Endothelial cell of umbilical vein (primary cell): ENCODE measurements around the gene MASP1. TPM values are rescaled to one million over a fixed set of nuclear protein-coding genes. Genes with fewer than 3 reads are reported as not detected.

Experiments used
- BruUV-seq: library from RNA; stranded (reverse); fragments of 400-500 nt; replicated peaks from 2 replicates; lab custom pipeline; 2021; lab: Mats Ljungman, UMichigan
- CTCF ChIA-PET: fragments of 300-600, 350-600 bp; sonication (Branson Sonifier 250); formaldehyde crosslinking; loops from one replicate; lab custom pipeline; 2021; ENCODE audit warnings: antibody characterized with exemption, inconsistent platforms; lab: Charles Lee
- POLR2A ChIA-PET: fragments of 300-600, 350-600 bp; sonication (Branson Sonifier 250); formaldehyde crosslinking; loops from one replicate; lab custom pipeline; 2021; ENCODE audit warnings: antibody characterized with exemption, inconsistent platforms; lab: Charles Lee
- DNase-seq: peaks from one replicate; pipeline ENCODE4 v3.0.0-alpha.2; 2011; ENCODE audit warnings: low read depth, low spot score
- FAIRE-seq: peaks from 2 replicates; lab custom pipeline; 2011; peaks lifted over from hg19 to GRCh38; lab: Jason Lieb, UNC
- H2AFZ ChIP-seq: 2 replicates; pipeline ENCODE4 v1.6.0; 2012; ENCODE audit warnings: low read depth, low read length, control low read depth, inconsistent platforms
- H3K27ac ChIP-seq: 2 replicates; pipeline ENCODE4 v1.5.1; 2011; ENCODE audit warnings: low read depth, mild to moderate bottlenecking, control low read depth, low read length, moderate library complexity; ENCODE audit not compliant: insufficient read depth
- H3K27me3 ChIP-seq, 2 experiments: 2 replicates each; pipeline versions ENCODE4 v1.6.0 to v1.6.1; 2011; ENCODE audit warnings: low read length in 2 of 2, mixed read lengths in 1 of 2; ENCODE audit not compliant: control insufficient read depth in 2 of 2, insufficient read depth in 2 of 2
- H3K36me3 ChIP-seq, 2 experiments: 2 replicates in 1 of 2; 3 replicates in 1 of 2; pipeline ENCODE4 v1.5.1; 2011; ENCODE audit warnings: low read length in 2 of 2, mild to moderate bottlenecking in 1 of 2, moderate library complexity in 1 of 2; ENCODE audit not compliant: control insufficient read depth in 2 of 2, insufficient read depth in 2 of 2; ENCODE audit errors: extremely low read depth in 1 of 2
- H3K4me1 ChIP-seq: 3 replicates; pipeline ENCODE4 v1.5.1; 2011; ENCODE audit warnings: mild to moderate bottlenecking, low read length; ENCODE audit not compliant: control insufficient read depth, insufficient read depth; ENCODE audit errors: extremely low read depth
- H3K4me2 ChIP-seq: 2 replicates; pipeline ENCODE4 v1.6.1; 2011; ENCODE audit warnings: low read length, control low read depth, mixed read lengths; ENCODE audit not compliant: insufficient read depth
- H3K4me3 ChIP-seq, 3 experiments: fragments of 200-600 bp in 1 of 3; sonication (generic), shearing (Covaris generic) in 1 of 3; replicated peaks in 1 of 3; 2 replicates each; pipeline ENCODE4 v1.5.1; 2011 to 2016; ENCODE audit warnings: control low read depth in 3 of 3, low read length in 3 of 3, mild to moderate bottlenecking in 2 of 3, inconsistent platforms in 1 of 3, low read depth in 1 of 3, moderate library complexity in 1 of 3; ENCODE audit not compliant: insufficient read depth in 1 of 3
- H3K79me2 ChIP-seq: 2 replicates; pipeline ENCODE4 v1.6.0; 2012; ENCODE audit warnings: low read length, inconsistent platforms; ENCODE audit not compliant: control insufficient read depth, insufficient read depth
- H3K9ac ChIP-seq: replicated peaks from 2 replicates; pipeline ENCODE3; 2011; ENCODE audit warnings: low read length, control low read depth; ENCODE audit not compliant: insufficient read depth; ENCODE audit errors: extremely low read depth
- H3K9me1 ChIP-seq: replicated peaks from 3 replicates; pipeline ENCODE4 v1.6.0; 2011; ENCODE audit warnings: mild to moderate bottlenecking, low read length; ENCODE audit not compliant: control insufficient read depth, insufficient read depth; ENCODE audit errors: extremely low read depth
- H3K9me3 ChIP-seq: replicated peaks from 2 replicates; pipeline ENCODE4 v1.5.1; 2012; ENCODE audit warnings: low read length, inconsistent platforms; ENCODE audit not compliant: control insufficient read depth, insufficient read depth
- H4K20me1 ChIP-seq: replicated peaks from 2 replicates; pipeline ENCODE3; 2011; ENCODE audit warnings: mild to moderate bottlenecking, low read length; ENCODE audit not compliant: control insufficient read depth, insufficient read depth; ENCODE audit errors: extremely low read depth
- CTCF ChIP-seq, 2 donors: IDR thresholded peaks; 1 replicate in 1 of 2; 2 replicates in 1 of 2; pipeline ENCODE4 v1.5.1; 2011; ENCODE audit warnings: low read length in 2 of 2, mild to moderate bottlenecking in 2 of 2, moderate library complexity in 2 of 2, control low read depth in 1 of 2, inconsistent platforms in 1 of 2, low read depth in 1 of 2; ENCODE audit not compliant: insufficient read depth in 1 of 2; ENCODE audit errors: extremely low read depth in 1 of 2
- EZH2 ChIP-seq: IDR thresholded peaks from 2 replicates; pipeline ENCODE4 v1.6.1; 2012; ENCODE audit warnings: borderline replicate concordance, low read depth, mild to moderate bottlenecking, moderate library complexity, low read length, inconsistent platforms; ENCODE audit not compliant: severe bottlenecking
- JUN ChIP-seq: IDR thresholded peaks from 2 replicates; pipeline ENCODE4 v1.6.1; 2011; ENCODE audit warnings: borderline replicate concordance, low read depth; ENCODE audit not compliant: insufficient read length, insufficient read depth
- MAX ChIP-seq: IDR thresholded peaks from 2 replicates; pipeline ENCODE4 v1.6.1; 2011; ENCODE audit not compliant: insufficient read depth, insufficient read length
- MYC ChIP-seq: IDR thresholded peaks from one replicate; pipeline ENCODE4 v1.6.1; 2011; ENCODE audit warnings: mild to moderate bottlenecking, low read depth, low read length
- POLR2A ChIP-seq: IDR thresholded peaks from 2 replicates; pipeline ENCODE4 v1.6.1; 2012; ENCODE audit warnings: low read depth, mild to moderate bottlenecking, control low read depth, low read length
- dilution Hi-C: fragments of 300-500 bp; cut with MboI; formaldehyde crosslinking; loops from one replicate; pipeline ENCODE4 v1.15.0; 2019; ENCODE audit warnings: low sequenced_read_pairs; ENCODE audit not compliant: extremely low pct_ligation_motif_present
- intact Hi-C: fragments of 100-400 bp; cut with micrococcal nuclease; formaldehyde crosslinking; loops from one replicate; pipeline ENCODE4 v1.10.0; 2022
- polyA plus RNA-seq, 4 experiments: library from polyadenylated mRNA; depleted of rRNA in 3 of 4; stranded (reverse) in 3 of 4; unstranded in 1 of 4; fragments of >200 nt; gene quantifications; 2 replicates each; pipeline versions ENCODE4 v1.2.1 to v1.2.3, GENCODE V29; 2011 to 2012; ENCODE audit warnings: missing spikeins in 1 of 4
- total RNA-seq: library from RNA; stranded (reverse); gene quantifications from 2 replicates; pipeline ENCODE4 v1.2.3, GENCODE V29; 2021

The MASP1 gene
- total and polyA plus RNA-seq, 2 donors (not counting 3 experiments of a cell fraction or from before 2014, with no cell fraction given), result 0.31 to 0.50 TPM

GRCh38 chr3:187236962-187237361, 54.6 kb downstream of the MASP1 start:
- no peaks in the 10 kb centered on the region for H3K79me2 ChIP-seq
- no peak overlapping the region for H2AFZ ChIP-seq
- intact Hi-C loops (no loop called here), dilution Hi-C loops (no loop called here)
- ChIA-PET CTCF (no interaction called here), POLR2A (no interaction called here)
- no peak overlapping the region for H3K4me2 ChIP-seq
- H3K4me1 ChIP-seq, result no peaks in the 10 kb centered on the region
- no peaks in the 10 kb centered on the region for H3K9me3 ChIP-seq
- no peak overlapping the region for H3K27ac ChIP-seq
- no peak overlapping the region for H3K9ac ChIP-seq
- no TSS peak for BruUV-seq
- H3K27me3 ChIP-seq, result peaks cover 0 to 1% of the 10 kb centered on the region in 2 experiments
- no peak for TF ChIP-seq CTCF (IDR thresholded peaks at IDR 0.05; ENCODE audit: extremely low read depth in 1 of 2, insufficient read depth in 1 of 2, low read depth in 1 of 2, low read length in 2 of 2)
- TF ChIP-seq MAX, result no peak
- no peak for TF ChIP-seq MYC
- no peak for TF ChIP-seq POLR2A
- no peak for TF ChIP-seq EZH2
- DNase-seq, result no peak
- no peaks in the 10 kb centered on the region for H3K36me3 ChIP-seq
- H4K20me1 ChIP-seq, result no peaks in the 10 kb centered on the region
- no peaks in the 10 kb centered on the region for H3K9me1 ChIP-seq
- H3K4me3 ChIP-seq, result no peak overlapping the region
- FAIRE-seq, result no peak

- H3K36me3 ChIP-seq, result no peaks in the 10 kb centered on the region
- no peak overlapping the region for H3K9ac ChIP-seq
- no peaks in the 10 kb centered on the region for H3K9me1 ChIP-seq
- H3K9me3 ChIP-seq, result no peaks in the 10 kb centered on the region
- no TSS peak for BruUV-seq
- POLR2A ChIA-PET, result no interaction called here
- no peak overlapping the region for H2AFZ ChIP-seq
- no peaks in the 10 kb centered on the region for H4K20me1 ChIP-seq
- intact Hi-C loops, result no loop called here
- dilution Hi-C loops, result no loop called here
- no peak overlapping the region for H3K4me2 ChIP-seq
- H3K4me1 ChIP-seq, result no peaks in the 10 kb centered on the region
- no peaks in the 10 kb centered on the region for H3K79me2 ChIP-seq
- H3K4me3 ChIP-seq, result no peak overlapping the region
- no peak for TF ChIP-seq JUN
- TF ChIP-seq MAX, result no peak
- no peak for TF ChIP-seq POLR2A
- no peak for TF ChIP-seq EZH2
- DNase-seq (no peak), FAIRE-seq (no peak)
- CTCF ChIA-PET, result interaction anchor here (1.1 to 1.5 kb wide), 2 partner anchors 10 to 450 kb away, joined by 5 to 8 read pairs; no protein-coding TSS in a partner anchor
- peaks cover 0 to 3% of the 10 kb centered on the region in 2 experiments for H3K27me3 ChIP-seq
- no peak overlapping the region for H3K27ac ChIP-seq
Measured at GRCh38 chr3:187230011-187230410, 61.5 kb downstream of the MASP1 start.
